ES-I3 (cell line): ENCODE measurements around the gene RSPH3.
"Not testable (repeated sequence)": the region's sequence is repeated elsewhere in the genome, so short reads cannot be mapped to it uniquely, and the experiment has no call there.

Experiments
- H3K36me3 ChIP-seq: 2 replicates; pipeline ENCODE4 v1.6.1; 2013; ENCODE audit warnings: mild to moderate bottlenecking, low read length, control low read depth, moderate library complexity; ENCODE audit not compliant: insufficient read depth
- H3K4me1 ChIP-seq: 2 replicates; pipeline ENCODE4 v1.6.1; 2013; ENCODE audit warnings: mild to moderate bottlenecking, control low read depth, low read length; ENCODE audit not compliant: insufficient read depth
- H3K9ac ChIP-seq: 2 replicates; pipeline ENCODE4 v1.6.1; 2013; ENCODE audit warnings: low read depth, mild to moderate bottlenecking, low read length, moderate library complexity
- H3K9me3 ChIP-seq: 2 replicates; pipeline ENCODE4 v1.6.1; 2013; ENCODE audit warnings: mild to moderate bottlenecking, low read length, moderate library complexity; ENCODE audit not compliant: control insufficient read depth, insufficient read depth

The RSPH3 gene

DNA sequence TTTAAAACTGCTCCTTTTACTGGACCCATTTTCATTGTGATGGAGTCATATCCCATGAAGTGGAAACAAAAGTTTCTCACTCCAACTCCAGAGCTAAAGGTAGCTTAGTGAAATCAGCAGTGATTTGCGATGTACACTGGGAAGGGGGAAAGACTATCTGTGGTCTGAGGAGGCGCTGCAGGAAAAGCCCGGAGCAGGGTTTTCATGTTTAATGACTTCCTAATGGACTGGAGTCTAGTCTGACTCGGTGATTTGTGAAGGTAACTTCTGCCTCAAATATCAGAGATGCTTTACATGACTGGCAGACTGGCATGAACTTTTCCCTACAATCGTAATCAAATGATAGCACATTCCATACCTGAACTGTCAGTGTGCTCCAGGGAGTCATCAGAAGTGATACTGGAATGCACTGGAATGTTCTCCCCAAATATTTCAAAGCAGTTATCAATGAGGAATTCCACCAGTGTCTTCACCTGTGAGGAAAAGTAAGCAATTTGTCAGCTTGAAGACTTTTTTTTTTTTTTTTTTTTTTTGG, 37.8 kb upstream of the RSPH3 start:
- Histone ChIP-seq H3K9ac (no peak overlapping the region), H3K4me1 (0 out of 2 replicates have a peak, but pooled peaks cover 6% of the 10 kb centered on the region), H3K36me3 (no peaks in the 10 kb centered on the region; the same call in 1 of the 2 replicates), H3K9me3 (no peaks in the 10 kb centered on the region)

- Histone ChIP-seq H3K36me3 (no peaks in the 10 kb centered on the region; the same call in 1 of the 2 replicates), H3K9me3 (no peaks in the 10 kb centered on the region), H3K9ac (no peak overlapping the region), H3K4me1 (no peaks in the 10 kb centered on the region)
These were observed 36.7 kb upstream of the RSPH3 start for GRCh38 chr6:159036673-159037072.

- no peaks in the 10 kb centered on the region; the same call in 1 of the 2 replicates for H3K36me3 ChIP-seq
- no peaks in the 10 kb centered on the region for H3K4me1 ChIP-seq
- H3K9me3 ChIP-seq: no peaks in the 10 kb centered on the region
- no peak overlapping the region for H3K9ac ChIP-seq
These were observed 35.9 kb upstream of the RSPH3 start for GRCh38 chr6:159035891-159036290.

DNA sequence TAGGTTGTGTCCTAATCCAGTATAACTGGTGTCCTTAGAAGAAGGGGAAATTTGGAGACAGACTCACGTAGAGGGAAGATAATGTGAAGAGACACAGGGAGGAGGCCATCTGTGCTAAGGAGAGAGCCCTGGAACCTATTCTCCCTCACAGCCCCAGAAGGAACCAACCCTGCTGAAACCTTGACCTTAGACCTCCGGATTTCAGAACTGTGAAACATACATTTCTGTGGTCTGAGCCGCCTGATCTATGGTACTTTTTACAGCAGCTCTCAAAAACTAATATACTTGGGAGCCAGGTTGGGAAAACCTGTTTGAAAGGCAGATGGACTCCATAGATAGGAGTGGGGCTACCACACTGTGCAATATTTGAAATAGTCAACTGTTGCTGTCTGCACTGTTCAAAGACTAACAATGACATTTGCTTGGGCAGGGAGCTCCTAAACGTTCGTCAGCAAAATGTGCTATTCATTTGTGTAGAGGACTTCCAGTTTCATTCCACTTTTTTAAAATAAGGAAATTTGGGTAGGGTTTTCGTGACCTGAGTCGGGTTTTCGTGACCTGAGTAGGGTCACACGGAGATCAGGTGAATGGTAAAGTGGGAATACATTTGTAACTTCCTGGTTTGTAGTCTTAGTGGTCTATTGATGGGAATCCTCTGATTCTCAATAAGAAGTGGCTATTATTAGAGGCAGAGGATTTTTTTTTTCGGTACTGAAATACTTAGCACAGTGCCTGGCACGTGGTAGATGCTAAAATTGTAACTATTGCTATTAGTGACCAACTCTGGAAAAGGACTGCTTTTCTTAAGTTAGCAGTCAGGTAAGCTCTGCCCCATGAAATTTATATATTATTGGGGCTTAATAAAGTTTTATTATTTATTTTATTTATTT, 33.4 kb upstream of the RSPH3 start:
- Histone ChIP-seq H3K36me3 (no peaks in the 10 kb centered on the region; the same call in 1 of the 2 replicates), H3K9ac (no peak overlapping the region), H3K4me1 (no peaks in the 10 kb centered on the region), H3K9me3 (no peaks in the 10 kb centered on the region)

GRCh38 chr6:159031846-159032245, 31.8 kb upstream of the RSPH3 start:
- Histone ChIP-seq H3K9me3 (no peaks in the 10 kb centered on the region), H3K36me3 (no peaks in the 10 kb centered on the region; the same call in 1 of the 2 replicates), H3K9ac (no peak overlapping the region), H3K4me1 (no peaks in the 10 kb centered on the region)

GRCh38 chr6:159030168-159030567, 30.2 kb upstream of the RSPH3 start:
- Histone ChIP-seq H3K4me1 (no peaks in the 10 kb centered on the region), H3K36me3 (no peaks in the 10 kb centered on the region), H3K9me3 (no peaks in the 10 kb centered on the region), H3K9ac (no peak overlapping the region)

- H3K9me3 ChIP-seq, H3K4me1 ChIP-seq, H3K36me3 ChIP-seq, H3K9ac ChIP-seq: not testable (repeated sequence)
These were observed 25.2 kb upstream of the RSPH3 start for GRCh38 chr6:159025224-159025623.

DNA sequence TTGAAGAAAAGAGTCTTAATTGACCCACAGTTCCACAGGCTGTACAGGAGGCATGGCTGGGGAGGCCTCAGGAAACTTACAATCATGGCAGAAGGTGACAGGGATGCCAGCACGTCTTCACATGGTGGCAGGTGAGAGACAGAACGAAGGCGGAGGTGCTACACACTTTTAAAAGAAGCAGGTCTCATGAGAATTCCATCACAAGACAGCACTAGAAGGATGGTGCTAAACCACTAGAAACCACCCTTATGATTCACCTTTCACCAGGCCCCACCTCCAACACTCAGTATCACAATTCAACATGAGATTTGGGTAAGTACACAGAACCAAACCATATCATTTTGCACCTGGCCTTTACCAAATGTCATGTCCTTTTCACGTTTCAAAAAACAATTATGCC, 23.9 kb upstream of the RSPH3 start:
- Histone ChIP-seq H3K9ac (no peak overlapping the region), H3K36me3 (no peaks in the 10 kb centered on the region), H3K4me1 (no peaks in the 10 kb centered on the region)

GRCh38 chr6:159020011-159020410, 20.0 kb upstream of the RSPH3 start:
- no peaks in the 10 kb centered on the region; the same call in 1 of the 2 replicates for H3K9me3 ChIP-seq
- no peaks in the 10 kb centered on the region for H3K4me1 ChIP-seq
- no peak overlapping the region for H3K9ac ChIP-seq
- no peaks in the 10 kb centered on the region for H3K36me3 ChIP-seq

More for the DNA sequence above, 23.9 kb upstream of the RSPH3 start:
- no peaks in the 10 kb centered on the region; the same call in 1 of the 2 replicates for H3K9me3 ChIP-seq

DNA sequence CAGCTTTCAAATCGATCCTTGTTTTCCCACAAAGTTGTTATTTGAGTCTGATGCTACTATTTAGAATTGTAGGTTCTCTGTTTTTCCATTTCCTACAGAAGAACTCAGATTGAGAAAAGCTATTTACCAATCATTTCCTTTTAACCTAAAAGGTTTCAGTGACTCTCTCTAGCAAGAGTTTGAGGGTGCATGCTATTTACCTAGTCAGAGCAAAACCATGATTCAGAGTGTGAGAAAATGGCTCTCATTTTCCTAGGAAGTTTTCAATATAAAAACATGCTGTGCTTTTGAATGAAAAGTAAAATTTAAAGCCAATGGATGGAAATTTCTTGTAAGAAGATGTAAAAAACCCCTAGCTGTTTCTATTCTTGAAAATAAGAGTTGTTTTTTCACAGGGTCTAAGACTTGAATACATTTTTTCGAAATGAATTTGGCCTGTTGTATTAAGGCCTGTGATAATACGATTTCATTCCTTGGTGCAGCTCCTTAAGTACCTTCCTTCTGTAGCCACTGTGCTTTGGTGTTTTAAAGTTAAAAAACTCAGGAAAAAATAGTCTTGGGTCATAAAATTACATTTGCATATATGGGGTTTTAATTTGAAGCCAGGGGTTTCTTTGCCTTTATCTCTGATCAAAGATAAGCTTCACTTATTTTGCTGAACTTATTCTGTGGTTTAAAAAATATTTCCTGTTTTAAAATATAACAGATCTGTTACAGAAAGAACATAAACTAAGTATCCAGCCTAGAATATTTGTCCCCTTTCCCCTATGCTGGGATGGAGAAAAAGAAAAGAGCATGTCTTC, 18.0 kb upstream of the RSPH3 start:
- Histone ChIP-seq H3K36me3 (no peaks in the 10 kb centered on the region), H3K9me3 (no peaks in the 10 kb centered on the region; the same call in 1 of the 2 replicates), H3K4me1 (no peaks in the 10 kb centered on the region), H3K9ac (no peak overlapping the region)

GRCh38 chr6:159014406-159014805, 14.4 kb upstream of the RSPH3 start:
- Histone ChIP-seq H3K4me1 (no peaks in the 10 kb centered on the region; the same call in 1 of the 2 replicates), H3K9me3 (no peaks in the 10 kb centered on the region; the same call in 1 of the 2 replicates), H3K36me3 (no peaks in the 10 kb centered on the region), H3K9ac (no peak overlapping the region)

- Histone ChIP-seq H3K4me1 (no peaks in the 10 kb centered on the region; the same call in 1 of the 2 replicates), H3K36me3 (no peaks in the 10 kb centered on the region), H3K9ac (no peak overlapping the region), H3K9me3 (no peaks in the 10 kb centered on the region; the same call in 1 of the 2 replicates)
These were observed 13.2 kb upstream of the RSPH3 start for GRCh38 chr6:159013229-159013628.

GRCh38 chr6:159012201-159012600, 12.2 kb upstream of the RSPH3 start:
- Histone ChIP-seq H3K36me3 (no peaks in the 10 kb centered on the region), H3K9ac (no peak overlapping the region), H3K4me1 (no peaks in the 10 kb centered on the region; the same call in 1 of the 2 replicates), H3K9me3 (no peaks in the 10 kb centered on the region; the same call in 1 of the 2 replicates)

GRCh38 chr6:159010037-159010612, 10.1 kb upstream of the RSPH3 start:
- H3K4me1 ChIP-seq, H3K9ac ChIP-seq, H3K9me3 ChIP-seq, H3K36me3 ChIP-seq: not testable (repeated sequence)
